Purkinje cell (primary cell): ENCODE measurements around the gene NDUFB10. TPM values are rescaled to one million over a fixed set of nuclear protein-coding genes. Genes with fewer than 3 reads are reported as not detected.

Experiments used
- polyA plus RNA-seq: library from polyadenylated mRNA; unstranded; fragments of >200 nt; fragmentation: Nextera tagmentation; gene quantifications from 2 replicates; pipeline ENCODE4 v1.2.1, GENCODE V29; 2014

The NDUFB10 gene
- polyA plus RNA-seq = 199 and 231 TPM in 2 replicates

GRCh38 chr16:1959269-1960039, at the start of gene NDUFB10:
Gene NDUFB10 (plus strand): TSS chr16:1959538. CDS start chr16:1959625, 87 bp downstream.

GRCh38 chr16:1918351-1919326, 40.7 kb upstream of the NDUFB10 start, which contains the start of gene HS3ST6:
Gene HS3ST6 (minus strand): TSS chr16:1918415. CDS start chr16:1918323, 92 bp downstream.

GRCh38 chr16:1942810-1943726, 16.3 kb upstream of the NDUFB10 start, which contains the start of gene MSRB1:
Gene MSRB1 (minus strand): TSS chr16:1943199. CDS start chr16:1943156, 43 bp downstream.

GRCh38 chr16:1964506-1965395, 5.4 kb downstream of the NDUFB10 start, which contains the start of gene RPS2:
Gene RPS2 (minus strand): TSS chr16:1964826. CDS start chr16:1964625, 201 bp downstream.

GRCh38 chr16:1966460-1966859, 7.1 kb downstream of the NDUFB10 start, which contains the start of gene RNF151:
Gene RNF151 (plus strand): TSS chr16:1966856. CDS start chr16:1966882, 26 bp downstream.

GRCh38 chr16:1971796-1972489, 12.6 kb downstream of the NDUFB10 start, which contains the start of gene TBL3:
Gene TBL3 (plus strand): TSS chr16:1972053. CDS start chr16:1972165, 112 bp downstream.

GRCh38 chr16:1981398-1981836, 22.1 kb downstream of the NDUFB10 start, which contains the start of gene NOXO1:
Gene NOXO1 (minus strand): TSS chr16:1981469. CDS start chr16:1981179, 290 bp downstream.

GRCh38 chr16:1983544-1984346, 24.4 kb downstream of the NDUFB10 start, which contains the start of gene GFER:
Gene GFER (plus strand): TSS chr16:1984193. CDS start chr16:1984219, 26 bp downstream.

GRCh38 chr16:1989209-1990100, 30.1 kb downstream of the NDUFB10 start, which contains the start of gene SYNGR3:
Gene SYNGR3 (plus strand): TSS chr16:1989970. CDS start chr16:1990103, 133 bp downstream.

GRCh38 chr16:2009791-2010510, 50.6 kb downstream of the NDUFB10 start, which contains the start of gene ZNF598:
Gene ZNF598 (minus strand): TSS chr16:2009821.

Other genes with a start within 250 kb of the NDUFB10 start
- 23.9 and 25.4 TPM in 2 replicates for gene NME3, start 188.0 kb upstream of the NDUFB10 start, polyA plus RNA-seq
- not detected in 2 replicates for gene EME2, start 186.7 kb upstream of the NDUFB10 start, polyA plus RNA-seq
- 18.2 and 21.2 TPM in 2 replicates for gene MRPS34, start 186.4 kb upstream of the NDUFB10 start, polyA plus RNA-seq
- 1.1 and 4.5 TPM in 2 replicates for gene SPSB3, start 177.0 kb upstream of the NDUFB10 start, polyA plus RNA-seq
- gene NUBP2, start 176.6 kb upstream of the NDUFB10 start, polyA plus RNA-seq = 5.2 and 6.6 TPM in 2 replicates
- gene IGFALS, start 165.8 kb upstream of the NDUFB10 start, polyA plus RNA-seq = not detected in 2 replicates
- 42.1 and 49.0 TPM in 2 replicates for gene HAGH, start 132.7 kb upstream of the NDUFB10 start, polyA plus RNA-seq
- 18.6 and 20.8 TPM in 2 replicates for gene FAHD1, start 132.3 kb upstream of the NDUFB10 start, polyA plus RNA-seq
- not detected in 2 replicates for gene MEIOB, start 87.4 kb upstream of the NDUFB10 start, polyA plus RNA-seq
- gene HS3ST6, start 41.1 kb upstream of the NDUFB10 start, polyA plus RNA-seq = not detected in 2 replicates
- gene MSRB1, start 16.3 kb upstream of the NDUFB10 start, polyA plus RNA-seq = 0.78 and 0.87 TPM in 2 replicates
- gene RPL3L, start 4.8 kb upstream of the NDUFB10 start, polyA plus RNA-seq = not detected in 2 replicates
- gene RPS2, start 5.3 kb downstream of the NDUFB10 start, polyA plus RNA-seq = 110 and 121 TPM in 2 replicates
- not detected in 2 replicates for gene RNF151, start 7.3 kb downstream of the NDUFB10 start, polyA plus RNA-seq
- 1.8 and 5.1 TPM in 2 replicates for gene TBL3, start 12.5 kb downstream of the NDUFB10 start, polyA plus RNA-seq
- not detected in 2 replicates for gene NOXO1, start 21.9 kb downstream of the NDUFB10 start, polyA plus RNA-seq
- 1.4 and 2.1 TPM in 2 replicates for gene GFER, start 24.7 kb downstream of the NDUFB10 start, polyA plus RNA-seq
- 80.6 and 82.4 TPM in 2 replicates for gene SYNGR3, start 30.4 kb downstream of the NDUFB10 start, polyA plus RNA-seq
- 0.11 and 0.16 TPM in 2 replicates for gene ZNF598, start 50.3 kb downstream of the NDUFB10 start, polyA plus RNA-seq
- gene NPW, start 60.2 kb downstream of the NDUFB10 start, polyA plus RNA-seq = not detected in 2 replicates
- 1.0 and 1.3 TPM in 2 replicates for gene NHERF2, start 67.4 kb downstream of the NDUFB10 start, polyA plus RNA-seq
- gene NTHL1, start 88.3 kb downstream of the NDUFB10 start, polyA plus RNA-seq = 8.1 and 19.5 TPM in 2 replicates
- 31.7 and 32.6 TPM in 2 replicates for gene TSC2, start 88.4 kb downstream of the NDUFB10 start, polyA plus RNA-seq
- gene PKD1, start 176.4 kb downstream of the NDUFB10 start, polyA plus RNA-seq = 0.20 and 3.1 TPM in 2 replicates
- 15.1 TPM in 1 of 2 replicates, not detected in the other for gene RAB26, start 189.1 kb downstream of the NDUFB10 start, polyA plus RNA-seq
- gene TRAF7, start 196.2 kb downstream of the NDUFB10 start, polyA plus RNA-seq = 0.74 and 1.9 TPM in 2 replicates
- 0.04 TPM in 1 of 2 replicates, not detected in the other for gene CASKIN1, start 237.1 kb downstream of the NDUFB10 start, polyA plus RNA-seq
- 1.9 and 3.1 TPM in 2 replicates for gene MLST8, start 245.9 kb downstream of the NDUFB10 start, polyA plus RNA-seq